Memory B cell (primary cell): Measurements from ENCODE around the gene TMEM109.

Experiments used
- ATAC-seq: fragments of 150-1000 bp; cut with Tn5 transposase; 2 replicates; pipeline ENCODE4 v1.10.0; 2021; ENCODE audit warnings: low read depth, mild to moderate bottlenecking, moderate library complexity
- DNase-seq, 2 donors: peaks; one replicate each; pipeline ENCODE4 v3.0.0; 2022; ENCODE audit warnings: low spot score in 2 of 2
- H3K27ac Mint-ChIP-seq: one replicate; pipeline ENCODE4 v1.8.0; 2022; ENCODE audit warnings: mild to moderate bottlenecking, moderate library complexity, mixed read lengths
- H3K27me3 Mint-ChIP-seq: one replicate; pipeline ENCODE4 v1.8.0; 2022; ENCODE audit warnings: mixed read lengths
- H3K36me3 Mint-ChIP-seq: one replicate; pipeline ENCODE4 v1.8.0; 2022; ENCODE audit warnings: mild to moderate bottlenecking, mixed read lengths
- H3K4me1 Mint-ChIP-seq: one replicate; pipeline ENCODE4 v1.8.0; 2022; ENCODE audit warnings: mixed read lengths
- H3K4me3 Mint-ChIP-seq: one replicate; pipeline ENCODE4 v1.8.0; 2022; ENCODE audit warnings: mild to moderate bottlenecking, moderate library complexity, mixed read lengths
- H3K9me3 Mint-ChIP-seq: one replicate; pipeline ENCODE4 v1.8.0; 2022; ENCODE audit warnings: mixed read lengths

TMEM109 gene

GRCh38 chr11:60912223-60912850 is 1.6 kb upstream of the TMEM109 start:
- no peak overlapping the region for H3K4me3 Mint-ChIP-seq
- H3K27ac Mint-ChIP-seq, result no peak overlapping the region
- H3K36me3 Mint-ChIP-seq, result peaks cover 2% of the 10 kb centered on the region
- peaks cover 57% of the 10 kb centered on the region for H3K4me1 Mint-ChIP-seq
- H3K9me3 Mint-ChIP-seq, result peaks cover 2% of the 10 kb centered on the region
- DNase-seq (no peak), ATAC-seq (no peak)
- no peaks in the 10 kb centered on the region for H3K27me3 Mint-ChIP-seq

GRCh38 chr11:60912851-60913528 is 968 bp upstream of the TMEM109 start:
- H3K36me3 Mint-ChIP-seq, result peaks cover 2% of the 10 kb centered on the region
- H3K9me3 Mint-ChIP-seq, result peaks cover 2% of the 10 kb centered on the region
- ATAC-seq (no peak), DNase-seq (no peak)
- H3K4me3 Mint-ChIP-seq, result no peak overlapping the region
- no peak overlapping the region for H3K27ac Mint-ChIP-seq
- no peaks in the 10 kb centered on the region for H3K27me3 Mint-ChIP-seq
- H3K4me1 Mint-ChIP-seq, result peaks cover 52% of the 10 kb centered on the region

GRCh38 chr11:60914633-60915247 is 782 bp downstream of the TMEM109 start:
- ATAC-seq (peak; percentile 8), DNase-seq (peak in 1 of 2 donors; percentile 39)
- H3K36me3 Mint-ChIP-seq, result peaks cover 7% of the 10 kb centered on the region
- H3K4me1 Mint-ChIP-seq, result peaks cover 43% of the 10 kb centered on the region
- peak overlapping the region; percentile 81 for H3K27ac Mint-ChIP-seq
- H3K9me3 Mint-ChIP-seq, result no peaks in the 10 kb centered on the region
- H3K27me3 Mint-ChIP-seq, result no peaks in the 10 kb centered on the region
- H3K4me3 Mint-ChIP-seq, result peak overlapping the region; percentile 97

- peaks cover 40% of the 10 kb centered on the region for H3K4me1 Mint-ChIP-seq
- peak; percentile 66 for ATAC-seq
- peak overlapping the region; percentile 81 for H3K27ac Mint-ChIP-seq
- H3K36me3 Mint-ChIP-seq, result peaks cover 11% of the 10 kb centered on the region
- peak; percentile 63 to 72 for DNase-seq
- H3K27me3 Mint-ChIP-seq, result no peaks in the 10 kb centered on the region
- H3K4me3 Mint-ChIP-seq, result peak overlapping the region; percentile 97
- no peaks in the 10 kb centered on the region for H3K9me3 Mint-ChIP-seq
Measured at GRCh38 chr11:60915248-60915914, 1.4 kb downstream of the TMEM109 start.

DNA sequence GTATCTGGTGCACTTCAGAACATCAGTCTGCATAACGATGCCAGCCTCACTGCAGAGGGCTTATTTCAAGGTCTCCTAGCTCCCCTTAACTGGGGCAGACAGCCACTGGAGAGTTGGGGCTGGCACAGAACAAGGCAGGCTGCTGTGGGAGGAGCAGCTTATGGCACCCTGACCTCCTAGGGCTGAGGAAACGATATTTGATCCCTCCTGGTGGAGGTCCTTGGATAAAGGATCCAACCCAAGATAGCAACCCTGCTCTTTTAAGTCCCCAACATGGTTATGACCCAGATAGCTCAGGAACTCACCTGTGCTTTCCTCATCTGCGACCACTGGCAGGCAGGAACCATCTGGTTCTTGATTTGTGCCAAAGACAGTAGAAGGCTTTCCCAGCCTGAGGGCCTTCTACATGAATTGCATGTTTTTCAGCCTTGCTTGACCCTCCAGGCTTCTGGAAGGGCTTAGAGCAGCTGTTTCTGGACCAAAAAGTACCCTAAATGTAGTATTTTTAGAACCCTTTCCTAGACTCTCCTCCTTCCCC is 2.8 kb downstream of the TMEM109 start:
- DNase-seq, result no peak
- Mint-ChIP-seq H3K36me3 (peaks cover 20% of the 10 kb centered on the region), H3K9me3 (no peaks in the 10 kb centered on the region), H3K27me3 (no peaks in the 10 kb centered on the region), H3K27ac (peak overlapping the region; percentile 62), H3K4me3 (no peak overlapping the region), H3K4me1 (peaks cover 31% of the 10 kb centered on the region)
- no peak for ATAC-seq

- ATAC-seq (no peak), DNase-seq (no peak)
- Mint-ChIP-seq H3K27ac (peak overlapping the region; percentile 62), H3K9me3 (no peaks in the 10 kb centered on the region), H3K4me1 (peaks cover 31% of the 10 kb centered on the region), H3K36me3 (peaks cover 24% of the 10 kb centered on the region), H3K27me3 (no peaks in the 10 kb centered on the region), H3K4me3 (no peak overlapping the region)
Measured at GRCh38 chr11:60917267-60917666, 3.3 kb downstream of the TMEM109 start.

DNA sequence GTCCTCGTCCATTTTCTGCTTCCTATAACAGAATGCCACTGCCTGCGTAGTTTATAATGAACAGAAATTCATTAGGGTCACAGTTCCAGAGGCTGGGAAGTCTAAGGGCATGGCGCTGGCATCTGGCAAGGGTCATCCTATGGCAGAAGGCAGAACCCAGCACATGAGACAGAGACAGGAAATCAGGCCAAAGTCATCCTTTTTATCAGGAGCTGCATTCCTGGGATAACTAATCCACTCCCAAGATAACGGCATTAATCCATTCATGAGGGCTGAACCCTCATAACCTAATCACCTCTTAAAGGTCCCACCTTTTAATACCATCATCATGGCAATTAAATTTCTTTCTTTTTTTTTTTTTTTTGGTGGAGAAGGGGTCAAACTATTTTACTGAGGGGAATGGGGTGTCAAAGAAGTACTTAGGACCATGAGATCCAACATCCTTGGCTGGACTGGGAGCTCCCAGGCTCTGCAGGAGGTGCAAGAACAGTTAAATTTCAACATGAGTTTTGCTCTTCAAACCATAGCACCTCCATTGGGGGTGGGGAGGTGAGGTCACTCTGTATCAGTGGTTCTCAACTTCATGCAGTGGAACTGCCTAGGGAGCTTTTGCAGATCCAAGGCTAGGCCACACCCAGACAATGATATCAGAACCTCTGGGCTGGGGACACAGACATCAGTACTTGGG is 4.4 kb downstream of the TMEM109 start:
- Mint-ChIP-seq H3K4me3 (no peak overlapping the region), H3K4me1 (peaks cover 36% of the 10 kb centered on the region), H3K9me3 (no peaks in the 10 kb centered on the region), H3K27ac (no peak overlapping the region), H3K36me3 (peaks cover 30% of the 10 kb centered on the region), H3K27me3 (no peaks in the 10 kb centered on the region)
- DNase-seq (no peak), ATAC-seq (no peak)

GRCh38 chr11:60918939-60919265 is 4.9 kb downstream of the TMEM109 start:
- DNase-seq (no peak), ATAC-seq (no peak)
- peaks cover 31% of the 10 kb centered on the region for H3K36me3 Mint-ChIP-seq
- no peak overlapping the region for H3K27ac Mint-ChIP-seq
- no peaks in the 10 kb centered on the region for H3K9me3 Mint-ChIP-seq
- H3K4me1 Mint-ChIP-seq, result peaks cover 34% of the 10 kb centered on the region
- H3K27me3 Mint-ChIP-seq, result no peaks in the 10 kb centered on the region
- no peak overlapping the region for H3K4me3 Mint-ChIP-seq

DNA sequence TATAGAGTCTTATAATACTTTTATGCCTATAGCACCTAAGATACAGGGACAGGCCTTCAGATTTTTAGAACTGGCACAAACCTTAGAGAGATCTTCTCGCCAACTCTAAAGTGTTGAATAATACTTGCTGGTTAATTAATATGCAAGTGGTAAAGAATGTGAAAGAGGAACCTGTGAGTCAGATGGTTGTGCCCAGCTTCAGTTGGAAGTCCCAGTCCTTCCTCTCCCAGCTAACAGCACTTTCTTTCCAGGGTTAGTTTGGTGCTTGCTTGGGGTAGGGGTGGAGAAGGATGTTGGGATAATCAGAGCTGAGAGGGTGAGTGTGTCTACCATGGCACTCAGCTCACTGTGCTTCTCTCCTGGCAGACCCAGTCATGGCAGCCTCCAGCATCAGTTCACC is 5.4 kb downstream of the TMEM109 start:
- H3K27ac Mint-ChIP-seq, result peak overlapping the region; percentile 42
- H3K4me3 Mint-ChIP-seq, result peak overlapping the region; percentile 61
- ATAC-seq (peak; percentile 17), DNase-seq (no peak)
- H3K27me3 Mint-ChIP-seq, result no peaks in the 10 kb centered on the region
- H3K4me1 Mint-ChIP-seq, result peaks cover 36% of the 10 kb centered on the region
- peaks cover 31% of the 10 kb centered on the region for H3K36me3 Mint-ChIP-seq
- no peaks in the 10 kb centered on the region for H3K9me3 Mint-ChIP-seq

DNA sequence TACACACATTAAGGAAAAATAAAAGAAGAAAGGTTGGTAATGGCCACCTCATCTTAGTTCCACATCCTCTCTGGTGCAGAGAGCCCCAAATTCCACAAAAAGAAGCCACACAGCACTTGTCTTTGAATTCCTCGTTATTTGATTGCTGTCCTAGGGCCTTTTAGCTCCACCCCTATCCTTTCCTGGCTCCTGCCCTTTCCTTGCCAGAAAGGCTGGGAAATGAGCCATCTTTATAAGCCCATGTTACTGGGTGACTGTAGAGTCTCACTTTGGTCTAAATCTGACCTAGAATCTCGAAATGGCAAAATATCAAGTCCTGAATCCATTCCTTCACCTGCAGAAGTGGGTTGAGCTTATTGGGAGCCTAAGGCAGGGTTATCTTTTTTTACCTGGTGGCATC is 6.0 kb downstream of the TMEM109 start:
- H3K4me1 Mint-ChIP-seq, result peaks cover 38% of the 10 kb centered on the region
- DNase-seq, result no peak
- peak overlapping the region; percentile 61 for H3K4me3 Mint-ChIP-seq
- no peaks in the 10 kb centered on the region for H3K27me3 Mint-ChIP-seq
- H3K36me3 Mint-ChIP-seq, result peaks cover 31% of the 10 kb centered on the region
- H3K27ac Mint-ChIP-seq, result no peak overlapping the region
- no peak for ATAC-seq
- H3K9me3 Mint-ChIP-seq, result no peaks in the 10 kb centered on the region

DNA sequence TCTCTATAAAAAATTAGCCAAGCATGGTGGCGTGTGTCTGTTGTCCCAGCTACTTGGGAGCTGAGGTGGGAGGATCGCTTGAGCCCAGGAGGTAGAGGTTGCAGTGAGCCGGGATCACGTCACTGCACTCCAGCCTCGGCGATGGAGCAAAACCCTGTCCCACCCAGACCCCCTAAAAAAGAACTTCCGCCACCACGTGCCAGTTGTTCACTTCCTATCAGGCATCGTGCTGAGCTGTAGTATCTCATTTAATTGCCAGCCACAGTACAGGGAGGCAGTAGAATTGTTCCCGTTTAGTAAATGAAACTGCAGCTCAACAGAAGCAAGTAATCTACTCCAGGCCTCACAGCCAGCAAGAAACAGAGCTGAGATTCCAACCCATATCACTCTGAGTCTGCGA is 7.3 kb downstream of the TMEM109 start:
- Mint-ChIP-seq H3K4me1 (peaks cover 40% of the 10 kb centered on the region), H3K36me3 (peaks cover 31% of the 10 kb centered on the region), H3K27ac (no peak overlapping the region), H3K27me3 (no peaks in the 10 kb centered on the region), H3K9me3 (no peaks in the 10 kb centered on the region), H3K4me3 (no peak overlapping the region)
- no peak for DNase-seq
- ATAC-seq, result no peak

GRCh38 chr11:60921777-60922335 is 7.9 kb downstream of the TMEM109 start:
- Mint-ChIP-seq H3K9me3 (no peaks in the 10 kb centered on the region), H3K4me3 (no peak overlapping the region), H3K27me3 (no peaks in the 10 kb centered on the region), H3K4me1 (peaks cover 39% of the 10 kb centered on the region), H3K36me3 (peaks cover 31% of the 10 kb centered on the region), H3K27ac (no peak overlapping the region)
- ATAC-seq (no peak), DNase-seq (no peak)

- DNase-seq, result no peak
- no peaks in the 10 kb centered on the region for H3K27me3 Mint-ChIP-seq
- H3K4me1 Mint-ChIP-seq, result peaks cover 35% of the 10 kb centered on the region
- H3K36me3 Mint-ChIP-seq, result peaks cover 29% of the 10 kb centered on the region
- no peaks in the 10 kb centered on the region for H3K9me3 Mint-ChIP-seq
- H3K4me3 Mint-ChIP-seq, result no peak overlapping the region
- ATAC-seq, result no peak
- H3K27ac Mint-ChIP-seq, result no peak overlapping the region
Measured at GRCh38 chr11:60922906-60923305, 8.9 kb downstream of the TMEM109 start.
